Stimulated activated CD4-positive, alpha-beta T cell treated with anti-CD3 and anti-CD28 coated beads, TNF-alpha, amount 100 ng/mL, for 48 hours (primary cell): ENCODE results near the gene USP53.
"Not testable (repeated sequence)": the region's sequence is repeated elsewhere in the genome, so short reads cannot be mapped to it uniquely, and the experiment has no call there.

Experiments used
- DNase-seq, 3 donors: peaks; one replicate each; pipeline ENCODE4 v3.0.0-alpha.2; 2020; ENCODE audit warnings: low read depth in 3 of 3

The USP53 gene

DNA sequence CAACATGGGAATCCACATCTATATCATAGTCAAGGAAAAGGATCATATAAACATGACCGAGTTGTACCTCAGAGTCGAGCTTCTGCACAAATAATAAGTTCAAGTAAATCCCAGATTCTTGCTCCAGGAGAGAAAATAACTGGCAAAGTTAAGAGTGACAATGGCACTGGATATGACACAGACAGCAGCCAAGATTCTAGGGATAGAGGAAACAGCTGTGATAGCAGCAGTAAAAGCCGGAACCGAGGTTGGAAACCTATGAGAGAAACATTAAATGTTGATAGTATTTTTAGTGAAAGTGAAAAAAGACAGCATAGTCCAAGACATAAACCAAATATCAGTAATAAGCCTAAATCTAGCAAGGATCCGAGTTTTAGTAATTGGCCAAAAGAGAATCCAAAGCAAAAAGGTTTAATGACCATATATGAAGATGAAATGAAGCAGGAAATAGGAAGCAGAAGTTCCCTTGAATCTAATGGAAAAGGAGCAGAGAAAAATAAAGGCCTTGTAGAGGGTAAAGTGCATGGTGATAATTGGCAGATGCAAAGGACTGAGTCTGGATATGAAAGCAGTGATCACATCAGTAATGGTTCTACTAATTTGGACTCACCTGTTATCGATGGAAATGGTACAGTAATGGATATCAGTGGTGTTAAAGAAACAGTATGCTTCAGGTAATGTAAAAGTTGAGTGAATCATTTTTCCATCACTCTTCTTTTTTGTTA is 59.0 kb downstream of the USP53 start:
- no peak for DNase-seq

DNA sequence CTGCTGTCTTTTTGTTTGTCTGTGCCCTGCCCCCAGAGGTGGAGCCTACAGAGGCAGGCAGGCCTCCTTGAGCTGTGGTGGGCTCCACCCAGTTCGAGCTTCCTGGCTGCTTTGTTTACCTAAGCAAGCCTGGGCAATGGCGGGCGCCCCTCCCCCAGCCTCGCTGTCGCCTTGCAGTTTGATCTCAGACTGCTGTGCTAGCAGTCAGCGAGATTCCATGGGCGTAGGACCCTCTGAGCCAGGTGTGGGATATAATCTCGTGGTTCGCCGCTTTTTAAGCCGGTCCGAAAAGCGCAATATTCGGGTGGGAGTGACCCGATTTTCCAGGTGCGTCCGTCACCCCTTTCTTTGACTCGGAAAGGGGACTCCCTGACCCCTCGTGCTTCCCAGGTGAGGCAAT is 67.0 kb downstream of the USP53 start:
- DNase-seq: not testable (repeated sequence)

DNA sequence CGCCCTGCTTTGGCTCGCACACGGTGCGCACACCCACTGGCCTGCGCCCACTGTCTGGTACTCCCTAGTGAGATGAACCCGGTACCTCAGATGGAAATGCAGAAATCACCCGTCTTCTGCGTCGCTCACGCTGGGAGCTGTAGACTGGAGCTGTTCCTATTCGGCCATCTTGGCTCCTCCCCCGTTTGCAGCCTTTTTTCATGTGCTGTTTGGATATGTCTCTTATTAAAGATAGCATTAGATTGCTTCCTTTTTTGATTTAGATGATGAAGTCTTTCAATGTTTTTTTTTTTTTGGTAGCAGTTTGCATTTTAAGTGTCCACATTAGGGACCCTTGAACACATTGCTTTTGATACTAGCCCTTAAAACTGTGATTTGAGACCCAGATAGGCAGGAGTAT is 67.4 kb downstream of the USP53 start:
- not testable (repeated sequence) for DNase-seq

DNA sequence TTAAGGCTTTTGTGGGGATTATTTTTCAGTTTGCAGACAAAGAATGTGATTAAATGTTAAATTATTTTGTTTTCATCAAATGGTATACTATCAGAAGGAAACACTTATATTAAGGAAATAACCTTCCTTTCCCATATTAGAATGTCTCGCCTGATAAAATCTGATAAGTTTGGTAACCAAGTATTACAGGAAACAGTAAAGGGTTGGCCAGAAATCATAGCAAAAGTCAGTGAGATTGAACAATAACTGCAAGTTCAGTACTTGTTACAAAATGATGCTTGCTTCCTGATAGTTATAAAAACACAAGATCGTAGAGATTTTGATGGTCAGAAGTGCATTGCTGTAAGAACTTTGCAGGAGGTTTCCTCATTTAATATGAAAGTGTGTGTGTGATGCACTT is 68.9 kb downstream of the USP53 start:
- no peak for DNase-seq

DNA sequence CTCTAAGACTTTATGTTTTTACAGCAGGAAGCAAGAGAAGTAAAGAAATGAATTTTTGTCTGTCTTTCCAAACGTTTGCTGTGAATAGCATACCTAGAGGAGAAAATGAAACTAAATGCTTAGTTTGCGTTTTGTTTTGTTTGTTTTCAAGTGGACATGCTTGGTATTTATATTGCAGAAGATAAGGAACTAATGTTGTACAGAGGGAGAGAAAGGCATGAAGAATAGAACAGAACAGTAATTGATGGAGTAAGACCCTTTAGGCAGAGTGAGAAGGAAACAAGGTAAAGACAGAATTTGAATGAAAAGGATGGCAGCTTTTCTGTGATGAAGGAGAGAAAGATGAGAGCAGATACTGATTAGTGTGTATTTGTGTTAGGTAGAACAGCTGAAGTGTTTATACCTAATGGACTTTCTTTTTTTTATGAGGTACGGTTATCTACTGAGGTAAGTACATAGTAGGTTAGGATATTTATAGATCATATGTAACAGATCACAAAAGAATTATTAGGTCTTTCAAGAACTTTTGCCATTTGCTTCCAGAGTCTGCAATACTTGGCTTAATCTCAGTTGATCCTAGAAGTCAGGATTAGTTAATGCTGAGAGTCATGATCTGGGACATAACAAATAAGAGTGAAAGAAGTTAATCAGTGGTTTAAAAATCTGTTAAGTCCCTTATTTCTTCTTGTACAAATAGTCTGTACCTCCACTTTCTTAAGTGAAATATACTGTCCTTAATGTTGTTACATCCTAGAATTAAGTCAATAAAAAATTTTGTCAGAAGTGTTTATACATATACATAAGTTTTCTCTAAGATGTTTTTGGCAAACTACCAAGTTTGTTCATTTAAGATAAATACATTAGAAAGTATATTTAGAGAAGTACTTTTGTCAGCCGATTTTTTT is 72.6 kb downstream of the USP53 start:
- DNase-seq: no peak

DNA sequence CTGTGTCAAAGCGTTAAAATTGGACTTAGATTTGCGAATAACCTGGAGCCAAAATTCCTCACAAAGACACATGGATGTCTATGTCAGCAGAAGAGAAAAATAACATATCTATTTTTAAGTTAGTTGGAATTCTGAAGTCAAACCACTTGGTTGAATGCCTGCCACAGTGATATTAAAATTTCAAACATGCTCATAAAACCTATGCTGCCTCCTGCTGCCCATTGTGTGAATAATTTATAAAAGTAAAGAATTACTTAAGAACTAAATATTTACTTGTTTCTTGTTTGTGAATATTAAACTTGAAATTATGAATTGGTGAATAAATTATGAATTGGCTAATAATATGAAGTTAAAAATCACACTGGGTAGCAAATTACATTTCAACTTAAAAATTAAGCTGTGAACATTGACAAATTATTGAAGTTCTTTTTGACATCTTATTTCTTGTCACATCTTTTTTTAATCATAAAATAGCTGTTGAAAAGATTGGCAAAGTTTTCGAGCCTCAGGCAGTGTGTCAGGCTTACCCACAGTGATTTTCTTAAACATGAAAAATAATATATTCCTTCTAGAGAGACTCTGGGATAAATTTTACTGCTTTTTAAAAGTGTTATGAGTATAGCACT is 74.0 kb downstream of the USP53 start:
- DNase-seq: peak in 1 of 3 donors; percentile 12

DNA sequence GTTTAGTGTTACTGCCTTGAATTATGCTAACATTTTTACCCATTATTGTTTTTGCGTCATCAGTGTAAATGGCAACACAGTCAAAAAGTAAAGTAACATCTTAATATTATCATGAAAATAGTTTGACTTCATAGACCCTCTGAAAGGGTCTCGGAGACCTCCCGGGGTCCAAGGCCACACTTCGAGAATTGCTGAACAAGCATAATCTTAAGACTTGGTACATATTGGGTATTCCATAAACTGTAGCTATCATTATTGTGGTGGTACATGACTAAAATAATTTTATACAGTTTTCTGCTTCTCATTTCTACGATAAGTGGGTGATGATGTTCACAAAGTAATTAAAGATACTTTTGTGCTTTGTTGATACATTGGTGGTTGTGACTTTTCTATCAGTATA is 76.8 kb downstream of the USP53 start:
- no peak for DNase-seq

DNA sequence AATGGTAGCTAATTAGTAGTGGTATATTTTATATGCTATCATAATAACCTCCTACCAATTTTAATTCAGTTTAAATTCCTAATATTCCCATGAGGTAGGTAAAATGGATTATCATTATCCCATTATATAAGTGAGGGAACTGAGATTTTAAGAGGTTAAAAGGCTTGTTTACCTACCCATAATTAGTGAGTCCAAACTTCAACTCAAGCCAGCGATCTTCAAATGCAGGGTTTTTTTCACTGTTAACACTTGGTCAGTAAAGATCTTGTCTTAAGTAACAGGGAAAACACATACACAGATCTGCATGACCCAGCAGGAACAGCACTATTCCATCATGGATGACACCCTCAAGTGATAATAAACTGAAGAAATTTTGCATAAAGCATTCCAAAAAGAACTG is 78.1 kb downstream of the USP53 start:
- no peak for DNase-seq

DNA sequence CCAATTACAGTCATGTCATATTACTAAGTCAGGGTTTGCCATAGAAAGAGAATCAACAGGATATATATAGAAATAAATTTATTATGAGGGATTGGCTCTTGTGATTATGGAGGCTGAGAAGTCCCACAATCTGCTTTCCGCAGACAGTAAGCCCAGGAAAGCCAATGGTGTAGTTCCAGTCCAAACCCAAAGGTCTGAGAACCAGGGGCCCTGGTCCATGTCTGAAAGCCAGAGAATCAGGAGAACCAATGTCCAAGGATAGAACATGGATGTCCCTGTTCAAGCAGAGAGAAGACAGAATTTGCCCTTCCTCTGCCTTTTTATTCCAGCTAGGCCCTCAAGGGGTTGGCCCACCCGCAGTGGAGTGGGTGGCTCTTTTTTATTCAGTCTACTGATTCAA is 83.8 kb downstream of the USP53 start:
- DNase-seq: no peak

DNA sequence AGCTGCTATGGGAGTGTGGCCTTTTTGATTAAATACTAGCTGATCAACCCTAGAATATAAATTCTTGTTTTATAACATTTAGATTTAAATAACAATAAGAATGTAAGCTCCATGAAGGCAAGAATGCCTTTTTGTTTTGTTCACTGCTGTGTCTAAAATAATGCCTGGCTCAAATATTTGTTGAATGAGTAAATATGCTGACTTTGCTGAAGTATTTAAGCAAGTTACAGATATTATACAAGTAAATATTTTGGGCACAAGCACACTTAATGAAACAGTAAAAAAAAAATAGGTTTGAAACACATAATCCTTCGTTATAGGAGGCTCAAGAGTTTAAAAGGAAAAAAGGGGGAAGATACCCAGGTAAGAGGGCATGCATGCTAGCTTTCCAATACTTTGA is 85.3 kb downstream of the USP53 start:
- DNase-seq: no peak

DNA sequence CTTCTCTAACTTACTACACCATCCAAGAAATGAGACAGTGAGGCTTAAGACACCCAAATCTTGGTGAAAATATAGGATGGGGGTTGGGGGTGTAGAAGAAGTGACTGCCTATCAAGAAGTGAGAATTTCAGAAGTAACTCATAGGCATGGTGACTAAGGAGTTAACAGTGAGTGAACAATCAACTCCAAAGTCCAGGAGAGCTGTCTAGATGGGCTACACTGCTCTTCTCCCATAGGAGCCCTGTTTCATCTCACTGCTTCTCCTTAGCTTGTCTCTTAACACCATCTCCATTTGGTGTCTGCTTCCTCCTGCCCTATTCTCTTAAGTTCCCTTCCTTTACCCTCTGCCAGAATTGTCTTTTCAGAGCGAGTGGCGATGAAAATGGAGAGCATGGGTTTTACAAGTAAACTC is 86.8 kb downstream of the USP53 start:
- DNase-seq: peak in 1 of 3 donors; percentile 1

DNA sequence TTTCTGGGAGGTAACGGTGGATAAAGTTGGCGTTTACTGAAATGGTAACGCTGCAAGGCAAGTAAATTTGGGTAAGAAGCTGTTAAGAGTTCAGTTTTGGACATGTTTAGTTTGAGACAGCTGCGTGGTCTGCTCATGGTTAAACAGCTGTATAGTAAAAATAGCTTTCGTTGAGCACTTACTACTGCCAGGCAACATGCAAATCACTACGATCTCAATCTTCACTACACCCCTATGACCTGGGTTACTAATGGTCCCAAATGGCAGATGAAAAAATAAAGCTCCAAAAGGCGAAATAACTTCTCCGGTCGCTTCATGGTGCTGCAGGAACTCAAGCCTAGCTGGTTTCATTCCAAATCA is 87.2 kb downstream of the USP53 start:
- no peak for DNase-seq

DNA sequence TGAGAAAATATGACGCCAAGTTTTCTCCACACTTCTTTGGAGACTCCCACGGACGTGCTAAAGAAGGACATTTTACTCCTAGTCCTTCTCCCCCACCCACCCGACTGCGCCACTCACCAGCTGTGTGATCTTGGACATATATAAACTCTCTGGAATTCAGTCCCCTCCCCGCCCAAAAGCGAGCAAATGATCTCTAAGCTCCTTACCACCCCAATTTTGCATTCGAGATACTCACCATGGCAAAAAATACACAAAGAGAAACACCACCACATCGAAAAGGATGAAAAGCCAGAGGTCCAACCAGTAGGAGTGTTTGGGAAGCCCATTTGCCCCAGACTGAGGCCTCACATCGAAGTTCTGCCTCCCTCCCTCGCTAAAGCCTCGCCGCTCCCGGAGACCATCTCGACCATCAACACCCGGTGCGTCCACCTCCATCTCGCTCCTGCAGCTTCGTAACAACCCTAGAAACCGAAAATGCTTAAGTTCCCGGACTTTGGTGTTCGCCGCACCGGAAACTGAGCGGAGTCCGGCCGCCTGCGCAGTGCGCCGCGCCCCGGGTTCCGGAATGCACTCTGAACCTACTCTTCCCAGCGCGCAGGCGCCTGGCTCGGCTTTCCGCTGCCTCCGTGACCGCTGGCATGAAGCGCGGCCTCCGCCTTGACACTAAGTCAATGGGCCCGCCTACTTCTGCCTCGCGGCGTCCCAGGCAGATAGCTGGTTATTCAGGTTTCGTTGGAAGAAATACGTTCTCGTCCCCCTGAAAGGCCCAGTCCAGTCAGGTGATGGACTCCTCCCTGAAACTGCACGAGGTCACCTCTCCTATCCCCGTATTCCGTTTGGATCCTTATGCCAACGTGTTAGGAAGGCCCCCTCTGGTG is 87.8 kb downstream of the USP53 start:
- DNase-seq: peak; percentile 87 to 90 (median 89)

DNA sequence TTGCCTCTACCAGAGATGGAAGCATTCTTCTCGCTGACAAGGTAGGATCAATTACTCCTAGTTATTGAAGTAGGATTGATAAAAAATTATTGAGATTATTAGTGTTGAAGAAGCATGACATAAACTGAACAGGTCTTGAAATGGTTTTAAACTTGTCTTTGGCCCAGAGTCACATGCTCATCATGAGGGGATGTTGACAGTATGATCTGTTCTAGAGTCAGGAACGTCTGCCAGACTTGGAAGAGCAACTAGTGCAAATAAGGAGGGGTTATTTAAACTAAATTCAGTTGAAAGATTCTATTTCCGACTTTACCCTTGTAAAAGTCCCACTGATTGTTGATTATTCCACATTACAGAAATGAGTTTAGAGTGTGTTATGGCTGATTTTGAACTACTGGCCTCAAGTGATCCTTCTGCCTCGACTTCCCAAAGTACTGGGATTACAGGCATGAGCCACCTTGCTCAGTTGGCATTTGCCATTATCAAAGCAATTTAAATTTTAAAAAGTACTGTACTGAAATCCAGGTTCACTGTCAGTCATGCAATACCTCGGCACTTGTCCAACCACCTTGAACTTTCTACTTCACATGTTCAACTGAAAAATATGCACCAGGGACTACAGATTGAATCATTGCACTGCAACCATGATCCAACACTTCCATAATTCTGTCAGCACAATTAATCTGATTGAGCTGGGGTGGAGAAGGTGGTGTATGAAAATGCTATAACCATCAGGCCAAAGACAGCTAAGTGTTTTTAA is 89.7 kb downstream of the USP53 start:
- DNase-seq: no peak

DNA sequence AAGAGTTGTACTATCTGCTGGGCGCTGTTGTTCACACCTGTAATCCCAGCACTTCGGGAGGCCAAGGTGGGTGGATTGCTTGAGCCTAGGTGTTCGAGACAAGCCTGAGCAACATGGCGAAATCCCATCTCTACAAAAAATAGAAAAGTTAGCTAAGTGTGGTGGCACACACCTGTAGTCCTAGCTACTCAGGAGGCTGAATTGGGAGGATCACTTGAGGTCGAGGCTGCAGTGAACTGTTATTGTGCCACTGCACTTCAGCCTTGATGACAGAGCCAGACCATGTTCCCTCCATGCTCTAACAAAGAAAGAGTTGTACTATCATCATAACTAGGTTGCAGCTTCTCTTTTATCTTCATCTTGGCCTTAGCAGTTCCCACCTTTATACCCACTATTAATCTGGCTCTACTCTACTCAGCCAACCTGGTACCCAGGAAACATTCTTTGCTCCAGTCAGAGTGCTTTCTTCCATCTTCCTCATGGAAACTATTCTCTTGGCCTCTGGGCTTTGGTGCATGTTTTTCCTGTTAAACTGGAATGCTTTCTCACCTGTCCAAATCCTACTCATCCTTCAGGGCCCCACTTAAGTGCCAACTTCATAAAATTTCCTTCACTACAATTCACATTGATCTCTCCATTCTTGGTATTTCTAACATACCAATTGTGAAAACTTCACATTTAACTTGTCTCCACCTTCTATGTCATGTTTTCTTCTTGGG is 91.2 kb downstream of the USP53 start:
- no peak for DNase-seq

DNA sequence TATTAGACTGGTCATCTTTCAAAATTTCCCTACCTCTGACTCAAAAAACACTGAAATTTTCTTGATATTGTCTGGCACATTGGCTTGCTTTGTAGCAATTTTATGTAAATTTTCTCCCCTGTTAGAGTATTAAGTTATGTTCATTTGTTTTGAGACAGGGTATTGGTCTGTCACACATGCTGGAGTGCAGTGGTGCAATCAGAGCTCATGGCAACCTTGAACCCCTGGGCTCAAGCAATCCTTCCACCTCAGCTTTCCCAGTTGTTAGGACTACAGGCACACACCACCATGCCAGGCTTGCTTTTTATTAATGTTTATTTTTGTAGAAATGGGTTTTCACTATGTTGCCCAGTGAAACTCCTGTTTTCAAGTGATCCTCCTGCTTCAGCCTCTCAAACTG is 91.9 kb downstream of the USP53 start:
- no peak for DNase-seq

DNA sequence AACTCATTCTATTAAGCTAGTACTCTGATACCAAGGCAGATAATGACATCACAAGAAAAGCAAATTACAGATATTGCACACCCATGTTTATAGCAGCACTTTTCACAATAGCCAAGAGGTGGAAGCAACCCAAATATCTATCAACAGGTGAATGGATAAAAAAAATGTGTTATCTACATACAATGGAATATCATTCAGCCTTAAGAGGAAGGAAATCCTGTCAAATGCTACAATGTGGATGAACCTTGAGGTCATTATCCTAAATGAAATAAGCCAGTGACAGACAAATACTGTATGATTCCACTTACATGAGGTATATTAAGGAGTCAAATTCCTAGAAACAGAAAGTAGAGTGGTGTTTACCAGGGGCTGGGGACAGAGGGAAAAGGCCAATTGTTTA is 95.1 kb downstream of the USP53 start:
- no peak for DNase-seq

DNA sequence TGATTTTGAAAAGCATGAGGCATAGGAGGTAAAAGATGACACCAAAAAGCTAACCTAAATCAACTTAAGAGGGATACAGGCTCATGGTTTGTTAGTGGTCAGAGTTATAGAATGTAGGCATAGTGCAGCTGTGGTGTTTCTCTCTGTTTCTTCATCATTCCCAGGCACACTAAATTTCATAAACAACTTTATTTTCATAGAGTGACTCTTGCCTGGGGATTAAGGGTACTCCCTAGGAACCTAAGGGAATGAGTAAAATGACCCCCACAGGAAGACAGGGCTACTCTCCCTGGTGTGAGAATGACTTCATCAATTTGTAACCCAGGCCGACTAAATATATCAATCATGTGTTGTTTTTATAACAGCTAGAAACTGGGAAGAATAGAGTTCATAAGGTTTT is 98.3 kb downstream of the USP53 start:
- no peak for DNase-seq

DNA sequence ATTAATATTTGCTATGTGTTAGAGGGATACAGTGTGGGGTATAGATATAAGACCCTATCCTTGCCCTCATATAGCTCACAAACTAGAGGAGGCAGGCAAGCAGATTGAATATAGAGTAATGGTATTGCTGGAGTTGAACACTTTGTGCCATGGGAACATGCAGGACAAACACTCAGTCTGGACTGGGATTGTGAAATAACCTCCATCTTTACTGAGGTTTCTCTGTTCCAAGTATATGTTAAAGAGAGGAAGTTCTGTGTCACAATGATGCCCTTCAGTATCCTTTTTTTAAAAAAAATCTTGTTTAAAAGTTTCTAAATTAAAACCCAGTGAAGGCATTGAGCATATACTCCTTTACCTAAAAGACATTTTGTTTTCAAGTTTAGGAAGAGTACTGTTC is 100.7 kb downstream of the USP53 start:
- DNase-seq: no peak

DNA sequence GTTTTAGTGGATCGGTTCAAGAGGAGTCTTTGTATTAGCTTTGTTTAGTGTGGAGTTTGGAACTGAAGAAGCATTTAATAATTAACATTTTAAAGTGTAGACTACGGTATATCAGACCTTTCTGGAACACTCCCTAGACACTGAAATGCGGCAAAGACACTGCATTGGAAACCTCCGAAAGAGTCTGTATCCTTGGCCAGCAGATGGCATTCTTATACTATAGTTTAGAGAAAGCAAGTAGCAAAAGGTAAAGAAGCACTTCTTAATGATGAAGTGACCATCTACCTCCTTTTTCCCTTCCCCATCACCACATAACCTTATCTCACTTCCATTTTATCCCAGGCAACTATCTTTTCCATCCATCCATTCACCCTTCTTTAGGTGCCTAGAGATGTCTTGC is 101.8 kb downstream of the USP53 start:
- no peak for DNase-seq
